KMS-11 (cell line): ENCODE results near the gene STXBP5.

Source experiments
- H2AFZ ChIP-seq: fragments of 200-600 bp; sonication (generic); 2 replicates; pipeline ENCODE4 v1.6.1; 2016; ENCODE audit warnings: antibody characterized with exemption, mixed run types, low read depth
- H3K27ac ChIP-seq: fragments of 200-600 bp; sonication (generic); 2 replicates; pipeline ENCODE4 v1.6.1; 2016; ENCODE audit warnings: mild to moderate bottlenecking, mixed run types
- H3K27me3 ChIP-seq: fragments of 200-600 bp; sonication (generic); 2 replicates; pipeline ENCODE4 v1.6.1; 2017; ENCODE audit warnings: mild to moderate bottlenecking, low read depth, mixed run types, moderate library complexity; ENCODE audit not compliant: insufficient read depth
- H3K36me3 ChIP-seq: fragments of 200-600 bp; sonication (generic); 2 replicates; pipeline ENCODE4 v1.6.1; 2017; ENCODE audit warnings: mild to moderate bottlenecking, mixed run types; ENCODE audit not compliant: insufficient read depth
- H3K4me1 ChIP-seq: fragments of 200-600 bp; sonication (generic); 2 replicates; pipeline ENCODE4 v1.6.1; 2016; ENCODE audit warnings: mild to moderate bottlenecking, low read depth, mixed run types; ENCODE audit not compliant: poor library complexity, severe bottlenecking
- H3K4me2 ChIP-seq: fragments of 200-600 bp; sonication (generic); 2 replicates; pipeline ENCODE4 v1.7.0; 2016; ENCODE audit warnings: mild to moderate bottlenecking, mixed run types
- H3K4me3 ChIP-seq: fragments of 200-600 bp; sonication (generic); IDR thresholded peaks from 2 replicates; pipeline ENCODE4 v1.6.1; 2017; ENCODE audit warnings: low read depth, low read length, mixed read lengths; ENCODE audit not compliant: insufficient read depth
- H3K79me2 ChIP-seq: fragments of 200-600 bp; sonication (generic); 2 replicates; pipeline ENCODE4 v1.6.1; 2016; ENCODE audit warnings: low read depth, mixed run types; ENCODE audit not compliant: insufficient read depth
- H3K9ac ChIP-seq: fragments of 200-600 bp; sonication (generic); 2 replicates; pipeline ENCODE4 v1.6.1; 2016; ENCODE audit warnings: mild to moderate bottlenecking, mixed run types
- H4K20me1 ChIP-seq: fragments of 200-600 bp; sonication (generic); 2 replicates; pipeline ENCODE4 v1.6.1; 2016; ENCODE audit warnings: mild to moderate bottlenecking, mixed run types; ENCODE audit not compliant: insufficient read depth
- TF ChIP-seq, protein P1 (sequence below): fragments of 200-600 bp; sonication (generic); conservative IDR thresholded peaks from 2 replicates; pipeline ENCODE4 v1.6.1; 2017; ENCODE audit warnings: low read depth, mild to moderate bottlenecking, antibody characterized with exemption, low read length, moderate library complexity, mixed read lengths

Gene STXBP5

GRCh38 chr6:147207837-147208754 is 3.9 kb downstream of the STXBP5 start:
- H2AFZ ChIP-seq, result no peak overlapping the region
- H3K4me3 ChIP-seq, result no peak overlapping the region
- H3K27ac ChIP-seq, result no peak overlapping the region
- H3K36me3 ChIP-seq, result no peaks in the 10 kb centered on the region
- H3K27me3 ChIP-seq, result no peaks in the 10 kb centered on the region
- H4K20me1 ChIP-seq, result no peaks in the 10 kb centered on the region; the same call in 1 of the 2 replicates
- TF ChIP-seq, protein P1, sequence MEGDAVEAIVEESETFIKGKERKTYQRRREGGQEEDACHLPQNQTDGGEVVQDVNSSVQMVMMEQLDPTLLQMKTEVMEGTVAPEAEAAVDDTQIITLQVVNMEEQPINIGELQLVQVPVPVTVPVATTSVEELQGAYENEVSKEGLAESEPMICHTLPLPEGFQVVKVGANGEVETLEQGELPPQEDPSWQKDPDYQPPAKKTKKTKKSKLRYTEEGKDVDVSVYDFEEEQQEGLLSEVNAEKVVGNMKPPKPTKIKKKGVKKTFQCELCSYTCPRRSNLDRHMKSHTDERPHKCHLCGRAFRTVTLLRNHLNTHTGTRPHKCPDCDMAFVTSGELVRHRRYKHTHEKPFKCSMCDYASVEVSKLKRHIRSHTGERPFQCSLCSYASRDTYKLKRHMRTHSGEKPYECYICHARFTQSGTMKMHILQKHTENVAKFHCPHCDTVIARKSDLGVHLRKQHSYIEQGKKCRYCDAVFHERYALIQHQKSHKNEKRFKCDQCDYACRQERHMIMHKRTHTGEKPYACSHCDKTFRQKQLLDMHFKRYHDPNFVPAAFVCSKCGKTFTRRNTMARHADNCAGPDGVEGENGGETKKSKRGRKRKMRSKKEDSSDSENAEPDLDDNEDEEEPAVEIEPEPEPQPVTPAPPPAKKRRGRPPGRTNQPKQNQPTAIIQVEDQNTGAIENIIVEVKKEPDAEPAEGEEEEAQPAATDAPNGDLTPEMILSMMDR, result no peak
- no peak overlapping the region for H3K9ac ChIP-seq
- peaks cover 29% of the 10 kb centered on the region; the same call in 1 of the 2 replicates for H3K79me2 ChIP-seq
- no peak overlapping the region for H3K4me2 ChIP-seq
- H3K4me1 ChIP-seq, result peaks cover 20% of the 10 kb centered on the region

DNA sequence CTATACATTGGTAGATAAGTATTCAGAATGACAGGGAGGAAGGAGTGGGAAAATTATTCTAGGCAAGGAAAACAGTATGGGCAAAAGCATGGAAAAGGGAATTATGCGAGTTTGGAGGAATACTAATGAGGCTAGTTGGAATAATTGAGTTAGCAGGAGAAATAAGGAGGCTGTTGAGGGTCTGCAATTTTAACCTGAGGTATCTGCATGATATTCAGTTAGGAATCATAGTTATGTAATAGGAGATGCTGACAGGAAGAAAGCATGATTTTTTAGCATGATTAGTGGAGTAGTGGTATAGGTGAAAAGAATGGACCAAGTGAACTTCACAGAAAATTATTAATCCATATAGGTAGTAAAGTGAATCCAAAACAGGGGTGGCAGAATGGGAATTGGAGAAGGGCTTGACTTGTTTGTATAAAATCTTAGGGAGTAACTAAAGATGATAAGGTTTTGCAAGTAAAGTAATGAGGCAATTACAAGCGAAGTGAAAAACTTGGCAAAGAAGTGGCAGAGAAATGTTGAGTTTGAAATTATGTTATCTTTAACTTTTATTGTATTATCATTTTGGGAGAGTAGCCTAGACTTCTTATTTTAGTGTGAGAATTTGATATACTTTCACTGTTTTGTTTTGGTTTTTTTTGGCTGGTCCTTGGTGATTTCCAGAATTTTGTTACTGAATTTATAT is 5.7 kb downstream of the STXBP5 start:
- H3K27me3 ChIP-seq, result no peaks in the 10 kb centered on the region
- H3K4me1 ChIP-seq, result peaks cover 20% of the 10 kb centered on the region
- H3K9ac ChIP-seq, result no peak overlapping the region
- no peaks in the 10 kb centered on the region; the same call in 1 of the 2 replicates for H4K20me1 ChIP-seq
- no peak overlapping the region for H3K4me2 ChIP-seq
- H3K27ac ChIP-seq, result no peak overlapping the region
- TF ChIP-seq, protein P1, result no peak
- no peaks in the 10 kb centered on the region for H3K36me3 ChIP-seq
- no peak overlapping the region for H2AFZ ChIP-seq
- no peak overlapping the region for H3K4me3 ChIP-seq
- H3K79me2 ChIP-seq, result peaks cover 26% of the 10 kb centered on the region; the same call in 1 of the 2 replicates

DNA sequence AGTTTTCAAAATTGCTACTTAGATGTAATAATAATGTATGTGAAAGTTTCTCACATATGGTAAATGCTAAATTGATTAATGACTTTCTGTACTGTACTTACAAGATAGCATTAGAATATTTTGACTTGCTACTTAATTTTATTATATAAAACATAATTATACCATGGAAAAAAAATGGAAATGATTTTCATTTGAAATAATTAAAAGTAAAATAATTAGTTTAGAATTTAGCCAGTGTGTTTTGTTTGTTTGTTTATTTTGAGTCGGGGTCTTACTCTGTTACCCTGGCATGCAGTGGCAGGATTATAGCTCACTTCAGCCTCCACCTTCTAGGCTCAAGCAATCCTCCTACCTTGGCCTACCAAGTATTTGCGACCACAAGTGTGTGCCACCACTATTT is 7.1 kb downstream of the STXBP5 start:
- H3K79me2 ChIP-seq, result peaks cover 13% of the 10 kb centered on the region; the same call in 1 of the 2 replicates

DNA sequence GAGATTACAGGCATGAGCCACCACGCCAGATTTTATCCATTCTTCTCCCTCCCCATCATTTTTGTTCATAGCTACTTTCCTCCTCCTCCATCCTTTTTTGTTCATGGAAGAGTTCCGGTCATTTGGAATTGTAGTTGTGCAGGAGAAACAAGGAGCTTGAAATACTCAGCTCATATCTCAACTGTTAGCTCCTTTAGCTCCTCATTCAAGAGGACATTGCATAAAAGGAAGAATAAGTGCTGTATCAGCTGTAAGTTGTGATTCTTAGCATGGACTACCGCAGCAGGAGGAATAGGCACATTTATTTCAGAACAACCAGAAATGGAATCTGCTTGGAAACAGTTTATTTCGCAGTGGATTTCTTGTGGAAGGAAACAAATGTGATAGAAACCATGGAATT is 7.6 kb downstream of the STXBP5 start:
- Histone ChIP-seq H2AFZ (no peak overlapping the region), H3K27me3 (no peaks in the 10 kb centered on the region), H3K4me3 (no peak overlapping the region), H3K79me2 (peaks cover 8% of the 10 kb centered on the region; the same call in 1 of the 2 replicates), H3K36me3 (no peaks in the 10 kb centered on the region), H3K9ac (no peak overlapping the region), H3K4me1 (peaks cover 5% of the 10 kb centered on the region), H3K4me2 (no peak overlapping the region), H3K27ac (no peak overlapping the region), H4K20me1 (no peaks in the 10 kb centered on the region; the same call in 1 of the 2 replicates)
- TF ChIP-seq, protein P1, result no peak

More for the DNA sequence above, 7.1 kb downstream of the STXBP5 start:
- no peaks in the 10 kb centered on the region for H3K36me3 ChIP-seq
- no peak overlapping the region for H3K27ac ChIP-seq
- no peaks in the 10 kb centered on the region; the same call in 1 of the 2 replicates for H4K20me1 ChIP-seq
- H2AFZ ChIP-seq, result no peak overlapping the region
- no peak overlapping the region for H3K4me3 ChIP-seq
- H3K9ac ChIP-seq, result no peak overlapping the region
- H3K4me2 ChIP-seq, result no peak overlapping the region
- no peaks in the 10 kb centered on the region for H3K27me3 ChIP-seq
- TF ChIP-seq, protein P1, result no peak
- H3K4me1 ChIP-seq, result peaks cover 9% of the 10 kb centered on the region
